PC-9 (cell line): ENCODE results near the gene FAM217A. TPM values are rescaled to one million over a fixed set of nuclear protein-coding genes. Genes with fewer than 3 reads are reported as not detected.

Experiments used
- BruUV-seq: library from RNA; stranded (reverse); fragments of 400-500 nt; replicated peaks from 2 replicates; lab custom pipeline; 2021; lab: Mats Ljungman, UMichigan
- CTCF ChIA-PET: fragments of 300-600 bp; sonication (Branson Sonifier 250); formaldehyde crosslinking; loops from one replicate; lab custom pipeline; 2022; ENCODE audit warnings: antibody characterized with exemption; lab: Charles Lee
- POLR2A ChIA-PET: fragments of 300-600 bp; sonication (Branson Sonifier 250); formaldehyde crosslinking; loops from one replicate; lab custom pipeline; 2022; ENCODE audit warnings: antibody characterized with exemption; ENCODE audit not compliant: unreplicated experiment; lab: Charles Lee
- DNase-seq, 2 experiments: peaks; one replicate each; pipeline versions ENCODE4 v3.0.0 to v3.0.0-alpha.2; 2015 to 2022; ENCODE audit warnings: mixed read lengths in 1 of 2
- H2AFZ ChIP-seq: fragments of 200-600 bp; sonication (generic); 2 replicates; pipeline ENCODE4 v1.8.1; 2017; ENCODE audit warnings: antibody characterized with exemption
- H3F3A ChIP-seq: fragments of 200-600 bp; sonication (generic); 2 replicates; pipeline ENCODE4 v1.8.1; 2017; ENCODE audit warnings: antibody characterized with exemption, mild to moderate bottlenecking, low read depth; ENCODE audit not compliant: insufficient read depth
- H3K27ac ChIP-seq: fragments of 200-600 bp; sonication (generic); 2 replicates; pipeline ENCODE4 v1.6.1; 2016; ENCODE audit warnings: mixed run types
- H3K27me3 ChIP-seq: fragments of 200-600 bp; sonication (generic); 2 replicates; pipeline ENCODE4 v1.6.1; 2016; ENCODE audit warnings: low read depth, mixed run types; ENCODE audit not compliant: insufficient read depth
- H3K36me3 ChIP-seq: fragments of 200-600 bp; sonication (generic); 2 replicates; pipeline ENCODE4 v1.6.1; 2016; ENCODE audit warnings: low read depth, mixed run types
- H3K4me1 ChIP-seq: fragments of 200-600 bp; sonication (generic); replicated peaks from 2 replicates; pipeline ENCODE4 v1.6.1; 2016; ENCODE audit warnings: mixed run types; ENCODE audit not compliant: insufficient read depth
- H3K4me2 ChIP-seq: fragments of 200-600 bp; sonication (generic); 2 replicates; pipeline ENCODE4 v1.6.1; 2017; ENCODE audit warnings: mixed run types
- H3K4me3 ChIP-seq: fragments of 200-600 bp; sonication (generic); 2 replicates; pipeline ENCODE4 v1.6.1; 2016; ENCODE audit warnings: mixed run types
- H3K79me2 ChIP-seq: fragments of 200-600 bp; sonication (generic); 2 replicates; pipeline ENCODE4 v1.6.1; 2017; ENCODE audit warnings: low read depth, mixed run types
- H3K9me2 ChIP-seq: fragments of 200-600 bp; sonication (generic); 2 replicates; pipeline ENCODE4 v1.8.1; 2017; ENCODE audit warnings: mild to moderate bottlenecking; ENCODE audit not compliant: insufficient read depth
- H3K9me3 ChIP-seq: fragments of 200-600 bp; sonication (generic); 2 replicates; pipeline ENCODE4 v1.8.1; 2016; ENCODE audit warnings: low read depth; ENCODE audit not compliant: insufficient read depth
- H4K20me1 ChIP-seq: fragments of 200-600 bp; sonication (generic); 2 replicates; pipeline ENCODE4 v1.8.1; 2017; ENCODE audit not compliant: insufficient read depth
- EZH2 ChIP-seq: fragments of 200-600 bp; sonication (generic); IDR thresholded peaks from 2 replicates; pipeline ENCODE4 v1.8.0; 2017; ENCODE audit warnings: antibody characterized with exemption, low read depth
- intact Hi-C: fragments of 100-400 bp; cut with micrococcal nuclease; formaldehyde crosslinking; loops from one replicate; pipeline ENCODE4 v1.10.0; 2022; ENCODE audit not compliant: unreplicated experiment
- total RNA-seq: library from RNA; stranded (reverse); gene quantifications from 2 replicates; pipeline ENCODE4 v1.2.3, GENCODE V29; 2021
- TF ChIP-seq, protein P1 (sequence below): fragments of 200-600 bp; sonication (generic); conservative IDR thresholded peaks from 2 replicates; pipeline ENCODE4 v1.6.1; 2017; ENCODE audit warnings: mixed run types, antibody characterized with exemption, mild to moderate bottlenecking, moderate library complexity

FAM217A gene
- total RNA-seq, 1 experiment from 2014 or later, result not detected

DNA sequence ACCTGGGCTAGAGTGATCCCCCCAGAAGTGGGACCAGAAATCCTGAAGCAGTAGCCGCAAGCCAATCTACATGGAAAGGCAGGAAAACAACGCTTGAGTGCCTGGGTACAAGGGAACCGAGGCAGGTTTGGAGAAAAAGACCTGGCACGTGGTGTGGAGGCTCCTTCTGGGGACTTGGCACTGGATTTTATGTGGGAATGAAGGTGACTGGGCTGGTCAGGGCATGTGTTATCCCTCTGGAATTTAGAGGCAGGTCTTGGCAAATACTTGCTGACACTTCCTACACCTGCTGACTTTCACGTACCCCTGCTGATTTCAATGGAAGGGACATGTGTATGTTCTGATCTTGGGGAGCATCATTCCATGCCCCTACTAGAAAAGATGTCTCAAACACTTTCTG is 25.0 kb upstream of the FAM217A start:
- Histone ChIP-seq H3K4me2 (no peak overlapping the region), H3K27me3 (no peaks in the 10 kb centered on the region), H3K36me3 (no peaks in the 10 kb centered on the region), H3K9me3 (no peaks in the 10 kb centered on the region), H3K79me2 (no peaks in the 10 kb centered on the region), H3K4me3 (no peak overlapping the region), H4K20me1 (no peaks in the 10 kb centered on the region), H3K4me1 (0 out of 2 replicates have a peak, but pooled peaks cover 6% of the 10 kb centered on the region), H3F3A (no peaks in the 10 kb centered on the region), H2AFZ (no peak overlapping the region), H3K27ac (no peak overlapping the region), H3K9me2 (no peaks in the 10 kb centered on the region)
- TF ChIP-seq EZH2, result no peak
- TF ChIP-seq, protein P1, sequence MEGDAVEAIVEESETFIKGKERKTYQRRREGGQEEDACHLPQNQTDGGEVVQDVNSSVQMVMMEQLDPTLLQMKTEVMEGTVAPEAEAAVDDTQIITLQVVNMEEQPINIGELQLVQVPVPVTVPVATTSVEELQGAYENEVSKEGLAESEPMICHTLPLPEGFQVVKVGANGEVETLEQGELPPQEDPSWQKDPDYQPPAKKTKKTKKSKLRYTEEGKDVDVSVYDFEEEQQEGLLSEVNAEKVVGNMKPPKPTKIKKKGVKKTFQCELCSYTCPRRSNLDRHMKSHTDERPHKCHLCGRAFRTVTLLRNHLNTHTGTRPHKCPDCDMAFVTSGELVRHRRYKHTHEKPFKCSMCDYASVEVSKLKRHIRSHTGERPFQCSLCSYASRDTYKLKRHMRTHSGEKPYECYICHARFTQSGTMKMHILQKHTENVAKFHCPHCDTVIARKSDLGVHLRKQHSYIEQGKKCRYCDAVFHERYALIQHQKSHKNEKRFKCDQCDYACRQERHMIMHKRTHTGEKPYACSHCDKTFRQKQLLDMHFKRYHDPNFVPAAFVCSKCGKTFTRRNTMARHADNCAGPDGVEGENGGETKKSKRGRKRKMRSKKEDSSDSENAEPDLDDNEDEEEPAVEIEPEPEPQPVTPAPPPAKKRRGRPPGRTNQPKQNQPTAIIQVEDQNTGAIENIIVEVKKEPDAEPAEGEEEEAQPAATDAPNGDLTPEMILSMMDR, result no peak
- DNase-seq, result peak; percentile 18 to 43
- intact Hi-C loops, result no loop called here
- BruUV-seq, result no TSS peak
- ChIA-PET CTCF (no interaction called here), POLR2A (no interaction called here)

DNA sequence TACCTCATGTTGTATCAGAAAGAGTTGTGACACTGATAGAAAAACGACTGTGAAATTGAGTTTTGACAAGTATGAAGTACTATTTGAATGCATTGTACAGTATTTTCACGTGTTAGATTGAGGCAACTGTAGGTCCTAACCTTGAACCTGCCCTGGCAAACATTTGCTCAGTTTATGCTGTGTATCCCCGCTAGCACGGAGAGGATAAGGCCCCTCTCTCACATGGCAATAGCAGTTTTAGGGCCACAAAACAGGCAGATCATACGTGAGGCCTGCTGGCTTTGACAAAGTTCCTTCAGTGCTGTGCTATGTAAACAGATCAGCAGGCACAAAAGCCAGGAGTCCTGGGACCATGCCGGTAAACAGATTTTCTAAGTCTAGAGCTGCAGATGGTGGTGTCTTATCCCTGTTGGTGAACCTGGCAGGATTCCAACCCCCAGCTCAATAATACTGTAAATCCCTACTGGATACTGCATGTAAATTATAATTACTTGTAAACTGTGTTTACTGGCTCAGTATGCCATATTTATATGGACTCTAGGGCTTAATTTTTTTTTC is 23.8 kb upstream of the FAM217A start:
- H3F3A ChIP-seq, result no peaks in the 10 kb centered on the region
- TF ChIP-seq, protein P1, result no peak
- no peak for TF ChIP-seq EZH2
- no peak overlapping the region for H3K4me2 ChIP-seq
- H3K36me3 ChIP-seq, result no peaks in the 10 kb centered on the region
- H3K9me2 ChIP-seq, result no peaks in the 10 kb centered on the region
- no peaks in the 10 kb centered on the region for H4K20me1 ChIP-seq
- no peak overlapping the region for H2AFZ ChIP-seq
- no peak for DNase-seq
- H3K4me1 ChIP-seq, result 0 out of 2 replicates have a peak, but pooled peaks cover 6% of the 10 kb centered on the region
- CTCF ChIA-PET, result no interaction called here
- intact Hi-C loops, result no loop called here
- no peaks in the 10 kb centered on the region for H3K79me2 ChIP-seq
- no TSS peak for BruUV-seq
- POLR2A ChIA-PET, result no interaction called here
- H3K27me3 ChIP-seq, result no peaks in the 10 kb centered on the region
- H3K9me3 ChIP-seq, result no peaks in the 10 kb centered on the region
- H3K27ac ChIP-seq, result no peak overlapping the region
- H3K4me3 ChIP-seq, result no peak overlapping the region

DNA sequence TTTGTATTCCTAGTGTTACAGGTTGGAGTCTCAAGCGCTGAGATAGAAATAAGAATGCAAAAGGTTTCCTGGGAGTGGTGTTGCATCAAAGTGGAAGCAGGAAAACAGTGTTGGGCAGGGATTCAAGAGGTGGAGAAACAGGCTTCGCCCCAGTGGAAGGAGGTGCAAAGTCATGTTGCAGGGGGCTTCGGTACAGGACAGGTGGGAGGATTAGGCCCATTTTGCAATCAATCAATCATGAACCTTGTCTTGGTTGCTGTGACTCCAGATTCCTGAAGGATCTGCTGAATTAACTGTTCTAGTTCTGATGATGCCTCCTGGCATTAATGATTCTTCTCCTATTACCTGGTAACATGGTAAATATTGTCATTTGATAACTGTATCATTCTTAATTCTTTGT is 22.4 kb upstream of the FAM217A start:
- Histone ChIP-seq H3K9me3 (no peaks in the 10 kb centered on the region), H3K79me2 (no peaks in the 10 kb centered on the region), H3F3A (no peaks in the 10 kb centered on the region), H3K9me2 (no peaks in the 10 kb centered on the region), H3K36me3 (no peaks in the 10 kb centered on the region), H3K4me3 (no peak overlapping the region), H2AFZ (no peak overlapping the region), H3K4me2 (no peak overlapping the region), H3K27ac (no peak overlapping the region), H4K20me1 (no peaks in the 10 kb centered on the region), H3K27me3 (no peaks in the 10 kb centered on the region), H3K4me1 (0 out of 2 replicates have a peak, but pooled peaks cover 6% of the 10 kb centered on the region)
- intact Hi-C loops, result no loop called here
- TF ChIP-seq, protein P1, result no peak
- no peak for TF ChIP-seq EZH2
- POLR2A ChIA-PET, result no interaction called here
- CTCF ChIA-PET, result no interaction called here
- DNase-seq, result no peak
- BruUV-seq, result no TSS peak
